ENCODE data around the gene RPUSD1. TPM values are rescaled to one million over a fixed set of nuclear protein-coding genes. Genes with fewer than 3 reads are reported as not detected.

RPUSD1 gene
- total RNA-seq, 1 experiment from 2014 or later, result 41.1 TPM

DNA sequence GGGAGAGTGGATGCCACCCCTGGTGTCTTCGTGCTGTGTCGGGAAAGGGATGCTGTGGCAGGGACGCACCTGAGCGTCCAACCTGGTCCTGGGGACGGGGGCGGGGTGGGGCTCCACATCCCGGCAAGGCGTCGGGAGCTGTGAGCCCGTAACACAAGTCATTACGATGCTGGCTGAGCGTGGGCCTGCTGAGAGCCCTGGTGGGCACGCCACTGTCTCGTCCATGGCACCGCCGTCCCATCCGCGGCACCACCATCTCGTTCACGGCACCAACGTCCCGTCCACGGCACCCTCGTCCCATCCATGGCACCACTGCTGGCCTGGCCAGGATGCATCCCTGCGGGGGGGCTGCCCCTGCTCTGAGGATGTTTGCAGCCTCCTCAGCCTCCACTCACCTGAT is 36.4 kb upstream of the RPUSD1 start:
- intact Hi-C loops (cut with micrococcal nuclease; ENCODE audit: unreplicated experiment), result no loop called here
- no peaks in the 10 kb centered on the region for H3K27me3 ChIP-seq (replicated peaks; ENCODE audit: insufficient read depth, low read depth, low read length, poor library complexity)
- H3K4me1 ChIP-seq (ENCODE audit: insufficient read depth, low read length, poor library complexity, severe bottlenecking), result peaks cover 8% of the 10 kb centered on the region
- POLR2A ChIA-PET (ENCODE audit: low non-redundant PET), result no interaction called here
- TF ChIP-seq, protein P1, sequence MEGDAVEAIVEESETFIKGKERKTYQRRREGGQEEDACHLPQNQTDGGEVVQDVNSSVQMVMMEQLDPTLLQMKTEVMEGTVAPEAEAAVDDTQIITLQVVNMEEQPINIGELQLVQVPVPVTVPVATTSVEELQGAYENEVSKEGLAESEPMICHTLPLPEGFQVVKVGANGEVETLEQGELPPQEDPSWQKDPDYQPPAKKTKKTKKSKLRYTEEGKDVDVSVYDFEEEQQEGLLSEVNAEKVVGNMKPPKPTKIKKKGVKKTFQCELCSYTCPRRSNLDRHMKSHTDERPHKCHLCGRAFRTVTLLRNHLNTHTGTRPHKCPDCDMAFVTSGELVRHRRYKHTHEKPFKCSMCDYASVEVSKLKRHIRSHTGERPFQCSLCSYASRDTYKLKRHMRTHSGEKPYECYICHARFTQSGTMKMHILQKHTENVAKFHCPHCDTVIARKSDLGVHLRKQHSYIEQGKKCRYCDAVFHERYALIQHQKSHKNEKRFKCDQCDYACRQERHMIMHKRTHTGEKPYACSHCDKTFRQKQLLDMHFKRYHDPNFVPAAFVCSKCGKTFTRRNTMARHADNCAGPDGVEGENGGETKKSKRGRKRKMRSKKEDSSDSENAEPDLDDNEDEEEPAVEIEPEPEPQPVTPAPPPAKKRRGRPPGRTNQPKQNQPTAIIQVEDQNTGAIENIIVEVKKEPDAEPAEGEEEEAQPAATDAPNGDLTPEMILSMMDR (conservative IDR thresholded peaks at IDR 0.05; ENCODE audit: low read depth, low read length), result no peak
- TF ChIP-seq EZH2 (IDR thresholded peaks at IDR 0.05; ENCODE audit: borderline replicate concordance, low read depth, low read length, poor library complexity, severe bottlenecking), result no peak
- H3K4me3 ChIP-seq (ENCODE audit: low read depth, low read length, poor library complexity, severe bottlenecking), result no peak overlapping the region
- H3K27ac ChIP-seq (ENCODE audit: low read depth, low read length, poor library complexity, severe bottlenecking), result no peak overlapping the region
- no peaks in the 10 kb centered on the region for H3K36me3 ChIP-seq (ENCODE audit: insufficient read depth, low read length, poor library complexity, severe bottlenecking)
- DNase-seq (ENCODE audit: low spot score), result no peak
- CTCF ChIA-PET, result no interaction called here
- BruUV-seq (replicated peaks), result no TSS peak
- no peaks in the 10 kb centered on the region for H3K9me3 ChIP-seq (ENCODE audit: low read depth, low read length, poor library complexity, severe bottlenecking)

DNA sequence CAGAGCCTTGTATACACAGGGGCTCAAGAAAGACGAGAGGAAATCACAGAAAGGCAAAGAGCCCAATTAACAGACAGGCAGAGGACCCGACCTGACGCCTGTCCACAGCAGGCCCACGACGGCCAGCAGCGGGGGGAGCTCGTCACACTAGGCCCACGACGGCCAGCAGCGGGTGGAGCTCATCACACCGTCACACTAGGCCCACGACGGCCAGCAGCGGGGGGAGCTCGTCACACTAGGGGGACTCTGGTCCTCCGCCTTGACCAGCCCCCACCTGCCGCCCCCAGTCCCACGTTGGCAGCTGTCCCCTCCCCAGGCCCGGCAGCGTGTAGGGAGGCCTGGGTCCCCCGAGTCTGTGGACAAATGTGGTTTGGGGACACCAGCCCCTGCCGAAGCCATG is 36.0 kb upstream of the RPUSD1 start:
- CTCF ChIA-PET, result no interaction called here
- no peaks in the 10 kb centered on the region for H3K36me3 ChIP-seq (ENCODE audit: insufficient read depth, low read length, poor library complexity, severe bottlenecking)
- no peaks in the 10 kb centered on the region for H3K9me3 ChIP-seq (ENCODE audit: low read depth, low read length, poor library complexity, severe bottlenecking)
- DNase-seq (ENCODE audit: low spot score), result no peak
- no TSS peak for BruUV-seq (replicated peaks)
- no peak for TF ChIP-seq EZH2 (IDR thresholded peaks at IDR 0.05; ENCODE audit: borderline replicate concordance, low read depth, low read length, poor library complexity, severe bottlenecking)
- TF ChIP-seq, protein P1 (conservative IDR thresholded peaks at IDR 0.05; ENCODE audit: low read depth, low read length), result no peak
- no peaks in the 10 kb centered on the region for H3K27me3 ChIP-seq (replicated peaks; ENCODE audit: insufficient read depth, low read depth, low read length, poor library complexity)
- peaks cover 8% of the 10 kb centered on the region for H3K4me1 ChIP-seq (ENCODE audit: insufficient read depth, low read length, poor library complexity, severe bottlenecking)
- H3K4me3 ChIP-seq (ENCODE audit: low read depth, low read length, poor library complexity, severe bottlenecking), result no peak overlapping the region
- no peak overlapping the region for H3K27ac ChIP-seq (ENCODE audit: low read depth, low read length, poor library complexity, severe bottlenecking)
- intact Hi-C loops (cut with micrococcal nuclease; ENCODE audit: unreplicated experiment), result no loop called here
- POLR2A ChIA-PET (ENCODE audit: low non-redundant PET), result no interaction called here

DNA sequence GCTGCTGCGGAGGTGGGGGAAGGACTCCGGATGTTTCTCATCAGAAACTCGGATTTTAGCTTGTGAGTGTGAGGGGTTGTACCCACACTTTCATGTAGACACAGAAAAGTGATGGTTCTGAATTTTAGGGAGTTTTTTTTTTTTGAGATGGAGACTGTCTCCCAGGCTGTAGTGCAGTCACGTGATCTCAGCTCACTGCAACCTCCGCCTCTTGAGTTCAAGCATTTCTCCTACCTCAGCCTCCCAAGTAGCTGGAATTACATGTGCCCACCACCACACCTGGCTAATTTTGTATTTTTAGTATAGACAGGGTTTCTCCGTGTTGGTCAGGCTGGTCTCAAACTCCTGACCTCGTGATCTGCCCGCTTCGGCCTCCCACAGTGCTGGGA is 34.7 kb upstream of the RPUSD1 start:
- H3K27ac ChIP-seq (ENCODE audit: low read depth, low read length, poor library complexity, severe bottlenecking), result no peak overlapping the region
- no peaks in the 10 kb centered on the region for H3K27me3 ChIP-seq (replicated peaks; ENCODE audit: insufficient read depth, low read depth, low read length, poor library complexity)
- DNase-seq (ENCODE audit: low spot score), result no peak
- H3K4me1 ChIP-seq (ENCODE audit: insufficient read depth, low read length, poor library complexity, severe bottlenecking), result peaks cover 8% of the 10 kb centered on the region
- no peaks in the 10 kb centered on the region for H3K9me3 ChIP-seq (ENCODE audit: low read depth, low read length, poor library complexity, severe bottlenecking)
- ChIA-PET CTCF (no interaction called here), POLR2A (ENCODE audit: low non-redundant PET) (no interaction called here)
- H3K4me3 ChIP-seq (ENCODE audit: low read depth, low read length, poor library complexity, severe bottlenecking), result no peak overlapping the region
- BruUV-seq (replicated peaks), result no TSS peak
- TF ChIP-seq, protein P1 (conservative IDR thresholded peaks at IDR 0.05; ENCODE audit: low read depth, low read length), result no peak
- no peak for TF ChIP-seq EZH2 (IDR thresholded peaks at IDR 0.05; ENCODE audit: borderline replicate concordance, low read depth, low read length, poor library complexity, severe bottlenecking)
- H3K36me3 ChIP-seq (ENCODE audit: insufficient read depth, low read length, poor library complexity, severe bottlenecking), result no peaks in the 10 kb centered on the region
- intact Hi-C loops (cut with micrococcal nuclease; ENCODE audit: unreplicated experiment), result no loop called here

Data from A673 (cell line).